ENCODE data around the gene ADAMTS15. TPM values are rescaled to one million over a fixed set of nuclear protein-coding genes. Genes with fewer than 3 reads are reported as not detected.
A peak's percentile ranks its signal among the peaks of the same experiment; 100 is the strongest.

ADAMTS15 gene
- total and polyA plus RNA-seq, 2 donors (not counting 1 experiment from before 2014, with no cell fraction given): 18.2 to 24.9 TPM

- no peak for DNase-seq (ENCODE audit: low read depth in 2 of 2)
- no peaks in the 10 kb centered on the region for H3K27me3 ChIP-seq (ENCODE audit: control insufficient read depth, insufficient read depth, low read length)
- H3K79me2 ChIP-seq (ENCODE audit: control insufficient read depth, insufficient read depth, low read length): no peaks in the 10 kb centered on the region
- H3K36me3 ChIP-seq (ENCODE audit: control insufficient read depth, insufficient read depth, low read length): no peaks in the 10 kb centered on the region
- H3K27ac ChIP-seq (ENCODE audit: insufficient read depth, low read length): no peak overlapping the region
- H3K9me3 ChIP-seq (ENCODE audit: control insufficient read depth, insufficient read depth, low read depth, low read length): no peaks in the 10 kb centered on the region
- H3K4me2 ChIP-seq (ENCODE audit: extremely low read depth, insufficient read depth, low read length): no peak overlapping the region
- H4K20me1 ChIP-seq (ENCODE audit: control insufficient read depth, extremely low read depth, insufficient read depth, low read length): no peaks in the 10 kb centered on the region
- no peak overlapping the region for H3K4me3 ChIP-seq (replicated peaks in 1 of 4; ENCODE audit: control extremely low read depth in 1 of 4, insufficient read depth in 1 of 4, low read depth in 3 of 4, low read length in 4 of 4)
- H3K9ac ChIP-seq (ENCODE audit: insufficient read depth, low read length): no peak overlapping the region
- TF ChIP-seq CTCF (conservative IDR thresholded peaks at IDR 0.05 in 1 of 2, IDR thresholded peaks at IDR 0.05 in 1 of 2; ENCODE audit: low read depth in 1 of 2, low read length in 2 of 2) (no peak), EZH2 (IDR thresholded peaks at IDR 0.05; ENCODE audit: low read length, missing control alignments) (no peak)
- no peak overlapping the region for H2AFZ ChIP-seq (ENCODE audit: low read length)
- H3K4me1 ChIP-seq (ENCODE audit: control insufficient read depth, extremely low read depth, insufficient read depth, low read length): peaks cover 3% of the 10 kb centered on the region
Observed at GRCh38 chr11:130498181-130498580, 49.7 kb downstream of the ADAMTS15 start.

GRCh38 chr11:130499828-130500227, 51.4 kb downstream of the ADAMTS15 start:
- H2AFZ ChIP-seq (ENCODE audit: low read length): no peak overlapping the region
- H3K27ac ChIP-seq (ENCODE audit: insufficient read depth, low read length): no peak overlapping the region
- no peaks in the 10 kb centered on the region for H4K20me1 ChIP-seq (ENCODE audit: control insufficient read depth, extremely low read depth, insufficient read depth, low read length)
- H3K79me2 ChIP-seq (ENCODE audit: control insufficient read depth, insufficient read depth, low read length): no peaks in the 10 kb centered on the region
- H3K27me3 ChIP-seq (ENCODE audit: control insufficient read depth, insufficient read depth, low read length): no peaks in the 10 kb centered on the region
- TF ChIP-seq EZH2 (IDR thresholded peaks at IDR 0.05; ENCODE audit: low read length, missing control alignments) (no peak), CTCF (conservative IDR thresholded peaks at IDR 0.05 in 1 of 2, IDR thresholded peaks at IDR 0.05 in 1 of 2; ENCODE audit: low read depth in 1 of 2, low read length in 2 of 2) (no peak)
- DNase-seq (ENCODE audit: low read depth in 2 of 2): peak in 1 of 2 donors; percentile 40
- H3K36me3 ChIP-seq (ENCODE audit: control insufficient read depth, insufficient read depth, low read length): no peaks in the 10 kb centered on the region
- H3K4me2 ChIP-seq (ENCODE audit: extremely low read depth, insufficient read depth, low read length): no peak overlapping the region
- H3K4me3 ChIP-seq (replicated peaks in 1 of 4; ENCODE audit: control extremely low read depth in 1 of 4, insufficient read depth in 1 of 4, low read depth in 3 of 4, low read length in 4 of 4): no peak overlapping the region
- H3K4me1 ChIP-seq (ENCODE audit: control insufficient read depth, extremely low read depth, insufficient read depth, low read length): peaks cover 3% of the 10 kb centered on the region
- H3K9ac ChIP-seq (ENCODE audit: insufficient read depth, low read length): no peak overlapping the region
- no peaks in the 10 kb centered on the region for H3K9me3 ChIP-seq (ENCODE audit: control insufficient read depth, insufficient read depth, low read depth, low read length)

GRCh38 chr11:130504317-130504716, 55.9 kb downstream of the ADAMTS15 start:
- Histone ChIP-seq H3K9ac (ENCODE audit: insufficient read depth, low read length) (no peak overlapping the region), H4K20me1 (ENCODE audit: control insufficient read depth, extremely low read depth, insufficient read depth, low read length) (no peaks in the 10 kb centered on the region), H3K79me2 (ENCODE audit: control insufficient read depth, insufficient read depth, low read length) (no peaks in the 10 kb centered on the region), H3K9me3 (ENCODE audit: control insufficient read depth, insufficient read depth, low read depth, low read length) (no peaks in the 10 kb centered on the region), H3K4me1 (ENCODE audit: control insufficient read depth, extremely low read depth, insufficient read depth, low read length) (peaks cover 3% of the 10 kb centered on the region), H3K27me3 (ENCODE audit: control insufficient read depth, insufficient read depth, low read length) (no peaks in the 10 kb centered on the region), H3K27ac (ENCODE audit: insufficient read depth, low read length) (no peak overlapping the region), H2AFZ (ENCODE audit: low read length) (no peak overlapping the region), H3K4me2 (ENCODE audit: extremely low read depth, insufficient read depth, low read length) (no peak overlapping the region), H3K4me3 (replicated peaks in 1 of 4; ENCODE audit: control extremely low read depth in 1 of 4, insufficient read depth in 1 of 4, low read depth in 3 of 4, low read length in 4 of 4) (no peak overlapping the region), H3K36me3 (ENCODE audit: control insufficient read depth, insufficient read depth, low read length) (no peaks in the 10 kb centered on the region)
- DNase-seq (ENCODE audit: low read depth in 2 of 2): no peak
- no peak for TF ChIP-seq CTCF (conservative IDR thresholded peaks at IDR 0.05 in 1 of 2, IDR thresholded peaks at IDR 0.05 in 1 of 2; ENCODE audit: low read depth in 1 of 2, low read length in 2 of 2)
- TF ChIP-seq EZH2 (IDR thresholded peaks at IDR 0.05; ENCODE audit: low read length, missing control alignments): no peak
